Mesenchymal stem cell (in vitro differentiated cells and primary cell): ENCODE results near the gene USP25.

Experiments used
- DNase-seq: peaks from one replicate; pipeline ENCODE4 v3.0.0-alpha.2; 2013
- H2AFZ ChIP-seq: one replicate; pipeline ENCODE4 v1.6.1; 2013; ENCODE audit warnings: low read depth, mild to moderate bottlenecking, control low read depth, inconsistent platforms, low read length, moderate library complexity
- H2AK5ac ChIP-seq: 2 replicates; pipeline ENCODE4 v1.6.1; 2013; ENCODE audit warnings: low read length, moderate library complexity, mild to moderate bottlenecking, inconsistent platforms; ENCODE audit not compliant: severe bottlenecking
- H2BK120ac ChIP-seq: one replicate; pipeline ENCODE4 v1.6.1; 2013; ENCODE audit warnings: low read depth, mild to moderate bottlenecking, inconsistent platforms, low read length, moderate library complexity
- H2BK12ac ChIP-seq, 2 experiments: one replicate each; pipeline ENCODE4 v1.6.1; 2013; ENCODE audit warnings: inconsistent platforms in 2 of 2, low read length in 2 of 2, mild to moderate bottlenecking in 2 of 2, moderate library complexity in 2 of 2, control low read depth in 1 of 2
- H2BK15ac ChIP-seq: one replicate; pipeline ENCODE4 v1.6.1; 2013; ENCODE audit warnings: mild to moderate bottlenecking, low read depth, inconsistent platforms; ENCODE audit not compliant: poor library complexity, severe bottlenecking
- H2BK5ac ChIP-seq: 2 replicates; pipeline ENCODE4 v1.6.1; 2013; ENCODE audit warnings: low read depth, mild to moderate bottlenecking, low read length, control low read depth, inconsistent platforms; ENCODE audit not compliant: poor library complexity, severe bottlenecking
- H3K14ac ChIP-seq, 2 experiments: one replicate each; pipeline ENCODE4 v1.6.1; 2013; ENCODE audit warnings: inconsistent platforms in 2 of 2, low read length in 2 of 2, control low read depth in 1 of 2, mild to moderate bottlenecking in 1 of 2, moderate library complexity in 1 of 2
- H3K18ac ChIP-seq, 2 experiments: one replicate each; pipeline ENCODE4 v1.6.1; 2013; ENCODE audit warnings: inconsistent platforms in 2 of 2, low read length in 2 of 2, control low read depth in 1 of 2, low read depth in 1 of 2, mild to moderate bottlenecking in 1 of 2
- H3K23ac ChIP-seq, 2 experiments: one replicate each; pipeline ENCODE4 v1.6.1; 2013; ENCODE audit warnings: inconsistent platforms in 2 of 2, low read length in 2 of 2, mild to moderate bottlenecking in 2 of 2, moderate library complexity in 2 of 2, control low read depth in 1 of 2
- H3K27ac ChIP-seq: 2 replicates; pipeline ENCODE4 v1.5.1; 2013; ENCODE audit warnings: mild to moderate bottlenecking, moderate library complexity, low read length, control low read depth, inconsistent platforms; ENCODE audit not compliant: poor library complexity, severe bottlenecking
- H3K27me3 ChIP-seq, 2 experiments: 2 replicates each; pipeline versions ENCODE4 v1.6.1 to v1.7.0; 2013; ENCODE audit warnings: low read length in 2 of 2, mild to moderate bottlenecking in 2 of 2, moderate library complexity in 2 of 2, control low read depth in 1 of 2, inconsistent platforms in 1 of 2; ENCODE audit not compliant: control insufficient read depth in 1 of 2, insufficient read depth in 1 of 2
- H3K36me3 ChIP-seq, 2 experiments: 2 replicates each; pipeline versions ENCODE4 v1.6.1 to v1.7.0; 2013; ENCODE audit warnings: low read length in 2 of 2, control low read depth in 1 of 2, inconsistent platforms in 1 of 2, low read depth in 1 of 2, mild to moderate bottlenecking in 1 of 2; ENCODE audit not compliant: insufficient read depth in 2 of 2, control insufficient read depth in 1 of 2
- H3K4ac ChIP-seq, 2 experiments: one replicate each; pipeline ENCODE4 v1.6.1; 2013; ENCODE audit warnings: inconsistent platforms in 2 of 2, low read length in 2 of 2, mild to moderate bottlenecking in 2 of 2, moderate library complexity in 2 of 2, control low read depth in 1 of 2, low read depth in 1 of 2
- H3K4me1 ChIP-seq: 2 replicates; pipeline ENCODE4 v1.6.1; 2013; ENCODE audit warnings: low read depth, low read length, control low read depth; ENCODE audit not compliant: control insufficient read depth, insufficient read depth
- H3K4me2 ChIP-seq: 2 replicates; pipeline ENCODE4 v1.6.1; 2013; ENCODE audit warnings: low read length, mild to moderate bottlenecking, inconsistent platforms; ENCODE audit not compliant: poor library complexity, severe bottlenecking
- H3K4me3 ChIP-seq, 2 experiments: 2 replicates each; pipeline versions ENCODE4 v1.5.1 to v1.7.0; 2013; ENCODE audit warnings: low read length in 2 of 2, mild to moderate bottlenecking in 2 of 2, control low read depth in 1 of 2, low read depth in 1 of 2; ENCODE audit not compliant: insufficient read depth in 1 of 2
- H3K79me1 ChIP-seq: replicated peaks from 2 replicates; pipeline ENCODE4 v1.6.1; 2013; ENCODE audit warnings: mild to moderate bottlenecking, control low read depth, low read length, inconsistent platforms; ENCODE audit not compliant: poor library complexity, severe bottlenecking
- H3K9ac ChIP-seq: 2 replicates; pipeline ENCODE4 v1.7.0; 2013; ENCODE audit warnings: mild to moderate bottlenecking, low read length, moderate library complexity
- H3K9me3 ChIP-seq: 2 replicates; pipeline ENCODE4 v1.7.0; 2013; ENCODE audit warnings: mild to moderate bottlenecking, low read length; ENCODE audit not compliant: control insufficient read depth
- H4K8ac ChIP-seq: one replicate; pipeline ENCODE4 v1.6.1; 2013; ENCODE audit warnings: inconsistent platforms, mild to moderate bottlenecking, low read length, moderate library complexity
- H4K91ac ChIP-seq: one replicate; pipeline ENCODE4 v1.6.1; 2013; ENCODE audit warnings: mild to moderate bottlenecking, low read length, inconsistent platforms
- WGBS: methylation state at CpG from one replicate; pipeline ENCODE4 v1.1.7; 2013; ENCODE audit warnings: mixed read lengths; 5-methylcytosine and 5-hydroxymethylcytosine counted together

The USP25 gene

DNA sequence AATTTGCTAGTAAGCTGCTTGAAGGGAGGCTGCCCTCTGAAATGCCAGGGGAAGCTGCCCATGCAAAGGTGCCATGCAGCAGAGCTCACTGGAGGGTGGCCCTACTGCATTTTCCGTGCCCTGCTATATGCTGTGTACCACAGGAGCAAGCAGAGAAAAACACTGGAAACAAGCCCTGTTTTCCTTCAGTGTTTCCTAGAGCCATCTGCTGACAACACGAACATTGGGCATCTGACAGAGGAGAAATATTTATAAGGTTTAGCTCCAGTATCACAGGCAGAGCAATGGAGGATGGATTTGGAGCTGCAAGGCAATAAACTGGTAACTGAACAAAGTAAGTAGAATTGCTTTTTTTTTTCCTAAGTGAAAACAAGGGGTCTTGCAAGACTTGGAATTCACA lies 198.4 kb downstream of the USP25 start:
- Histone ChIP-seq H4K8ac (no peak overlapping the region), H2BK15ac (no peak overlapping the region), H3K4me2 (no peak overlapping the region), H3K4me3 (no peak overlapping the region), H2BK12ac (no peak overlapping the region), H2BK5ac (no peak overlapping the region), H3K4ac (no peak overlapping the region), H3K36me3 (no peaks in the 10 kb centered on the region), H3K9me3 (no peaks in the 10 kb centered on the region), H3K9ac (no peak overlapping the region), H3K14ac (no peak overlapping the region), H3K27me3 (no peaks in the 10 kb centered on the region), H3K23ac (no peak overlapping the region), H3K27ac (peak overlapping the region; percentile 35), H2AK5ac (peak overlapping the region; percentile 75), H2AFZ (no peak overlapping the region), H3K18ac (no peak overlapping the region), H3K4me1 (peaks cover 7% of the 10 kb centered on the region), H2BK120ac (no peak overlapping the region), H4K91ac (no peak overlapping the region), H3K79me1 (no peaks in the 10 kb centered on the region)
- 81% methylated on average over 2 of the region's 2 CpGs for WGBS
- DNase-seq, result no peak

DNA sequence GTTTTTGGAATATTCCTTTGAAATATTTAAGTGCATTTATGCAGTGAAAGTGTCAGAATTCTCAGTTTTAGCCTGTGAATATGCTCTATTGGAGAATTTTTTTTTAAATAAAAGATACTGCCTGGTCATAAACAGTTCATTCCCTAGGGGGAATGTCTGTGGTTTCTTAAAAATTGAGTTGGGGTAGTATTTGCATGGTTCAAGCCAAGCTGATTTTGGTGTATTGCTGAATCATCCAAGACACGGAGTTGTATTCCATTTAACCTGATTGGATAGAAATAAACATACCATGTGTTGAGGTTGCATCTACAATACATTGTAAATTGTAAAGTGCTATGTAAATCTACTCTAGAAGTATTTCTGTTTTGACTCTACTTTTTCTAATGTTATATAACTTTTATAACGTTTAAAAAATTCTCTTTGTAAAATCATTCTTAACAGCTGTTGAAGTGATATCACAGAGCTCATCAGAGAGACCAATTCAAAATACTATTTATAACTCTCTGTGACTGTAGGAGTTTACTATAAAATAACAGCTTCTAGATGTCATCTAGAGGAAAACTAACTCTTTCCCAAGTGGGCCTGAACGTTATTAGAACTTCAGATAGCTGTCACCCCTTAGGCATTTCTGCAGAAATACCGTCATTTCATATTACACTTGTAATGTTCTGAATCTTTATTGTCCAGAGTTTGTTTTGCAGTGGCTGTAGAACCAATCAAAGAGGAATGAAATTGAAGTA lies 199.1 kb downstream of the USP25 start:
- H3K4me3 ChIP-seq, result no peak overlapping the region
- H3K36me3 ChIP-seq, result no peaks in the 10 kb centered on the region
- 60% methylated on average over 1 of the region's 4 CpGs for WGBS
- no peak overlapping the region for H3K27ac ChIP-seq
- no peak overlapping the region for H2BK120ac ChIP-seq
- no peak overlapping the region for H3K4me2 ChIP-seq
- H2BK12ac ChIP-seq, result no peak overlapping the region
- DNase-seq, result no peak
- H4K91ac ChIP-seq, result no peak overlapping the region
- H2BK5ac ChIP-seq, result no peak overlapping the region
- no peaks in the 10 kb centered on the region for H3K9me3 ChIP-seq
- H3K14ac ChIP-seq, result no peak overlapping the region
- no peak overlapping the region for H3K18ac ChIP-seq
- no peak overlapping the region for H3K23ac ChIP-seq
- H3K27me3 ChIP-seq, result no peaks in the 10 kb centered on the region
- peaks cover 9% of the 10 kb centered on the region for H3K4me1 ChIP-seq
- H3K4ac ChIP-seq, result no peak overlapping the region
- no peak overlapping the region for H4K8ac ChIP-seq
- H3K9ac ChIP-seq, result no peak overlapping the region
- H2AFZ ChIP-seq, result no peak overlapping the region
- no peak overlapping the region for H2BK15ac ChIP-seq
- H3K79me1 ChIP-seq, result no peaks in the 10 kb centered on the region
- H2AK5ac ChIP-seq, result no peak overlapping the region

DNA sequence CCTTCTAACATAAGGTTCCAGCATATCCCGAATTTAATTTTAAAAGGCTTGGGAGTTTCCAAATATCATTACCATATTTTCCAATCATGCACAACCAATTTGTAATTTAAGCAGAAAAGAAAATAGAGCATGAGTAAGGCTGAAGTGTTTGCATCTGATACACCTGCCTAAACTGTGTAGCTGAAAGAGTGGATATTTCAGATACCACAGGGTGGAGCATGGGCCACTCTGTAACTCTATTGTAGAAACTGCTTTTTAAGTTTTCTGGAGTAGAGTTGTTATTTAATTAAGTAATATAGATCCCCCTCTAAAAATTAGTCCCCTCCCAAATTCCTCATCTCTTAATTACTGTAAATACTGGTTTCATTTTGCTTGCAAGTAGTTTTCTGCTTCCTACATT lies 199.8 kb downstream of the USP25 start:
- no peak for DNase-seq
- H3K4me1 ChIP-seq, result peaks cover 9% of the 10 kb centered on the region
- no peak overlapping the region for H4K91ac ChIP-seq
- no peak overlapping the region for H4K8ac ChIP-seq
- H3K4me3 ChIP-seq, result no peak overlapping the region
- no peak overlapping the region for H3K4ac ChIP-seq
- H3K27ac ChIP-seq, result no peak overlapping the region
- H2BK15ac ChIP-seq, result no peak overlapping the region
- H3K9me3 ChIP-seq, result no peaks in the 10 kb centered on the region
- no peak overlapping the region for H2BK12ac ChIP-seq
- H3K14ac ChIP-seq, result no peak overlapping the region
- no peak overlapping the region for H3K4me2 ChIP-seq
- no peaks in the 10 kb centered on the region for H3K27me3 ChIP-seq
- H3K9ac ChIP-seq, result no peak overlapping the region
- no peak overlapping the region for H2BK5ac ChIP-seq
- no peaks in the 10 kb centered on the region for H3K79me1 ChIP-seq
- no peaks in the 10 kb centered on the region for H3K36me3 ChIP-seq
- no peak overlapping the region for H2AFZ ChIP-seq
- no CpG with 5 or more reads among the region's 1 CpG for WGBS
- no peak overlapping the region for H3K18ac ChIP-seq
- H3K23ac ChIP-seq, result no peak overlapping the region
- no peak overlapping the region for H2BK120ac ChIP-seq
- H2AK5ac ChIP-seq, result no peak overlapping the region
